HepG2 (cell line): Measurements from ENCODE around the gene GDI1. TPM values are rescaled to one million over a fixed set of nuclear protein-coding genes. Genes with fewer than 3 reads are reported as not detected.

ENCODE experiments used
- GTF3A ChIP-seq: sonication (generic); formaldehyde crosslinking; conservative IDR thresholded peaks from 2 replicates; pipeline ENCODE4 v1.4.0; 2020; ENCODE audit warnings: mild to moderate bottlenecking, missing genetic modification reagents
- KDM1A ChIP-seq: IDR thresholded peaks from 2 replicates; pipeline ENCODE4 v1.6.1; 2016; ENCODE audit warnings: missing compliant biosample characterization
- MED1 ChIP-seq: sonication (generic); formaldehyde crosslinking; IDR thresholded peaks from 2 replicates; pipeline ENCODE4 v1.4.0; 2020; ENCODE audit warnings: missing genetic modification reagents
- RBFOX2 ChIP-seq: fragments of 200-400 bp; formaldehyde crosslinking; IDR thresholded peaks from 2 replicates; pipeline ENCODE4 v1.6.1; 2017; ENCODE audit warnings: low read depth, mild to moderate bottlenecking, low read length
- SMAD9 ChIP-seq: sonication (generic); formaldehyde crosslinking; IDR thresholded peaks from 2 replicates; pipeline ENCODE4 v1.5.1; 2020; ENCODE audit warnings: mild to moderate bottlenecking, missing genetic modification reagents
- SPEN ChIP-seq: sonication (generic); formaldehyde crosslinking; IDR thresholded peaks from 2 replicates; pipeline ENCODE4 v1.5.1; 2020; ENCODE audit warnings: low read depth, mild to moderate bottlenecking, missing genetic modification reagents
- ZFY ChIP-seq: sonication (generic); formaldehyde crosslinking; IDR thresholded peaks from 2 replicates; pipeline ENCODE4 v1.4.0; 2020; ENCODE audit warnings: missing genetic modification reagents
- ZMYM4 ChIP-seq: sonication (generic); formaldehyde crosslinking; IDR thresholded peaks from 2 replicates; pipeline ENCODE4 v1.8.1; 2023; ENCODE audit warnings: mild to moderate bottlenecking, missing genetic modification reagents
- ZNF772 ChIP-seq: sonication (generic); formaldehyde crosslinking; IDR thresholded peaks from 2 replicates; pipeline ENCODE4 v1.5.0; 2020; ENCODE audit warnings: mild to moderate bottlenecking, missing genetic modification reagents
- polyA plus RNA-seq, 8 experiments: library from polyadenylated mRNA; depleted of rRNA in 3 of 8; stranded (reverse) in 7 of 8; unstranded in 1 of 8; fragments of >200 nt; fragmentation: Illumina TruSeq in 4 of 8; extraction: Trizol in 4 of 8; gene quantifications; 2 replicates each; pipeline versions ENCODE4 v1.2.1 to v1.2.3, GENCODE V29; 2011 to 2016; ENCODE audit warnings: low read depth in 4 of 8, missing spikeins in 1 of 8, mixed read lengths in 1 of 8; ENCODE audit not compliant: insufficient read depth in 1 of 8
- total RNA-seq, 5 experiments: library from RNA; depleted of rRNA; stranded (reverse); fragments of >200 nt; fragmentation: Illumina TruSeq; extraction: Trizol; gene quantifications; 2 replicates each; pipeline ENCODE4 v1.2.3, GENCODE V29; 2016; ENCODE audit warnings: low read depth in 1 of 5
- TF ChIP-seq, protein P1 (sequence below): sonication (generic); formaldehyde crosslinking; IDR thresholded peaks from 2 replicates; pipeline ENCODE4 v1.5.0; 2020; ENCODE audit warnings: mild to moderate bottlenecking, missing genetic modification reagents, borderline replicate concordance
- TF ChIP-seq, protein P2 (sequence below): sonication (generic); formaldehyde crosslinking; IDR thresholded peaks from 2 replicates; pipeline ENCODE4 v1.8.1; 2023; ENCODE audit warnings: mild to moderate bottlenecking, missing genetic modification reagents
- TF ChIP-seq, protein P3 (sequence below): sonication (generic); formaldehyde crosslinking; IDR thresholded peaks from 2 replicates; pipeline ENCODE4 v1.5.1; 2020; ENCODE audit warnings: mild to moderate bottlenecking, missing genetic modification reagents, moderate library complexity
- TF ChIP-seq, protein P4 (sequence below): IDR thresholded peaks from 2 replicates; pipeline ENCODE4 v1.6.1; 2016; ENCODE audit warnings: mild to moderate bottlenecking
- TF ChIP-seq, protein P5 (sequence below): sonication (generic); IDR thresholded peaks from 2 replicates; pipeline ENCODE4 v1.6.1; 2016; ENCODE audit warnings: low read depth, borderline replicate concordance
- TF ChIP-seq, protein P6 (sequence below): sonication (generic); formaldehyde crosslinking; IDR thresholded peaks from 2 replicates; pipeline ENCODE4 v1.5.1; 2020; ENCODE audit warnings: missing genetic modification reagents, mild to moderate bottlenecking, borderline replicate concordance

The GDI1 gene
- total and polyA plus RNA-seq, 2 of the 13 experiments (the other 11 are each of a cell fraction or from before 2014, with no cell fraction given), result 17.4 to 105 TPM

DNA sequence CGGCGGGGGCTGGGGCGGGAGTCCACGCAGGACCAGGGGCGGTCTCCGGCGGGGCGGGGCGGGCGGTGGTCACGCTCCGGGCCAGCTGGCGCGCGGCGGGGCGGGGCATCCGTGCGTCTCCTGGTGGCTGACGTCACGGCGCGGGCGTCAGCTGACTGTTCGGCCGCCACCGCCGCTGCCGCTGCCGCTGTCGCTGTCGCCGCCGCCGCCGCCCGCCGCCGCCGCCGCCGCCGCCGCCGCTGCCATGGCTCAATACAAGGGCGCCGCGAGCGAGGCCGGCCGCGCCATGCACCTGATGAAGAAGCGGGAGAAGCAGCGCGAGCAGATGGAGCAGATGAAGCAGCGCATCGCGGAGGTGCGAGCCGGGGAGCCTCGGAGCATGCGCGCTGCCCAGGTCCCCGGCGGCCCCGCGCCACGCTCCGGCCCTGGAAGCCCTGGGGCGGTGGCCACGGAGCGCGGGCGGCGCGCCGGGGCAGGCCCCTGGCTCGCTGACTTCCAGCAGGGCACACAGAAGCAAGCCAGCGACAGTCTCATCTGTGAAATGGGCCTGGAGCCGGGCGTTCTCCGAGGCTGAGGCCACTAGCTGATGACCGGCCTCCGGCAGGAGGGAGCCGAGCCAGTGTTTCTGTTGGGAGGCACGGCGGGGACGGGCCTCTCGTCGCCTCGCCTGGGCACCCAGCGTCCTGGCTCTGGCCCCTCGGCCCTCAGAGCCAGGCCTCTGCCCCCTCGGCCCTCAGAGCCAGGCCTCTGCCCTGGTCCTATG is 7.2 kb downstream of the GDI1 start, which contains the start of gene FAM50A (continued):
- TF ChIP-seq, protein P1, sequence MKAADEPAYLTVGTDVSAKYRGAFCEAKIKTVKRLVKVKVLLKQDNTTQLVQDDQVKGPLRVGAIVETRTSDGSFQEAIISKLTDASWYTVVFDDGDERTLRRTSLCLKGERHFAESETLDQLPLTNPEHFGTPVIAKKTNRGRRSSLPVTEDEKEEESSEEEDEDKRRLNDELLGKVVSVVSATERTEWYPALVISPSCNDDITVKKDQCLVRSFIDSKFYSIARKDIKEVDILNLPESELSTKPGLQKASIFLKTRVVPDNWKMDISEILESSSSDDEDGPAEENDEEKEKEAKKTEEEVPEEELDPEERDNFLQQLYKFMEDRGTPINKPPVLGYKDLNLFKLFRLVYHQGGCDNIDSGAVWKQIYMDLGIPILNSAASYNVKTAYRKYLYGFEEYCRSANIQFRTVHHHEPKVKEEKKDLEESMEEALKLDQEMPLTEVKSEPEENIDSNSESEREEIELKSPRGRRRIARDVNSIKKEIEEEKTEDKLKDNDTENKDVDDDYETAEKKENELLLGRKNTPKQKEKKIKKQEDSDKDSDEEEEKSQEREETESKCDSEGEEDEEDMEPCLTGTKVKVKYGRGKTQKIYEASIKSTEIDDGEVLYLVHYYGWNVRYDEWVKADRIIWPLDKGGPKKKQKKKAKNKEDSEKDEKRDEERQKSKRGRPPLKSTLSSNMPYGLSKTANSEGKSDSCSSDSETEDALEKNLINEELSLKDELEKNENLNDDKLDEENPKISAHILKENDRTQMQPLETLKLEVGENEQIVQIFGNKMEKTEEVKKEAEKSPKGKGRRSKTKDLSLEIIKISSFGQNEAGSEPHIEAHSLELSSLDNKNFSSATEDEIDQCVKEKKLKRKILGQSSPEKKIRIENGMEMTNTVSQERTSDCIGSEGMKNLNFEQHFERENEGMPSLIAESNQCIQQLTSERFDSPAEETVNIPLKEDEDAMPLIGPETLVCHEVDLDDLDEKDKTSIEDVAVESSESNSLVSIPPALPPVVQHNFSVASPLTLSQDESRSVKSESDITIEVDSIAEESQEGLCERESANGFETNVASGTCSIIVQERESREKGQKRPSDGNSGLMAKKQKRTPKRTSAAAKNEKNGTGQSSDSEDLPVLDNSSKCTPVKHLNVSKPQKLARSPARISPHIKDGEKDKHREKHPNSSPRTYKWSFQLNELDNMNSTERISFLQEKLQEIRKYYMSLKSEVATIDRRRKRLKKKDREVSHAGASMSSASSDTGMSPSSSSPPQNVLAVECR (CRISPR knock-in tag), result peak; percentile 13; the same call in 1 of the 2 replicates
- no peak for TF ChIP-seq ZMYM4 (CRISPR knock-in tag)
- no peak for TF ChIP-seq SPEN (CRISPR knock-in tag)
- TF ChIP-seq, protein P2, sequence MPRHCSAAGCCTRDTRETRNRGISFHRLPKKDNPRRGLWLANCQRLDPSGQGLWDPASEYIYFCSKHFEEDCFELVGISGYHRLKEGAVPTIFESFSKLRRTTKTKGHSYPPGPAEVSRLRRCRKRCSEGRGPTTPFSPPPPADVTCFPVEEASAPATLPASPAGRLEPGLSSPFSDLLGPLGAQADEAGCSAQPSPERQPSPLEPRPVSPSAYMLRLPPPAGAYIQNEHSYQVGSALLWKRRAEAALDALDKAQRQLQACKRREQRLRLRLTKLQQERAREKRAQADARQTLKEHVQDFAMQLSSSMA (CRISPR knock-in tag), result no peak
- TF ChIP-seq, protein P3, sequence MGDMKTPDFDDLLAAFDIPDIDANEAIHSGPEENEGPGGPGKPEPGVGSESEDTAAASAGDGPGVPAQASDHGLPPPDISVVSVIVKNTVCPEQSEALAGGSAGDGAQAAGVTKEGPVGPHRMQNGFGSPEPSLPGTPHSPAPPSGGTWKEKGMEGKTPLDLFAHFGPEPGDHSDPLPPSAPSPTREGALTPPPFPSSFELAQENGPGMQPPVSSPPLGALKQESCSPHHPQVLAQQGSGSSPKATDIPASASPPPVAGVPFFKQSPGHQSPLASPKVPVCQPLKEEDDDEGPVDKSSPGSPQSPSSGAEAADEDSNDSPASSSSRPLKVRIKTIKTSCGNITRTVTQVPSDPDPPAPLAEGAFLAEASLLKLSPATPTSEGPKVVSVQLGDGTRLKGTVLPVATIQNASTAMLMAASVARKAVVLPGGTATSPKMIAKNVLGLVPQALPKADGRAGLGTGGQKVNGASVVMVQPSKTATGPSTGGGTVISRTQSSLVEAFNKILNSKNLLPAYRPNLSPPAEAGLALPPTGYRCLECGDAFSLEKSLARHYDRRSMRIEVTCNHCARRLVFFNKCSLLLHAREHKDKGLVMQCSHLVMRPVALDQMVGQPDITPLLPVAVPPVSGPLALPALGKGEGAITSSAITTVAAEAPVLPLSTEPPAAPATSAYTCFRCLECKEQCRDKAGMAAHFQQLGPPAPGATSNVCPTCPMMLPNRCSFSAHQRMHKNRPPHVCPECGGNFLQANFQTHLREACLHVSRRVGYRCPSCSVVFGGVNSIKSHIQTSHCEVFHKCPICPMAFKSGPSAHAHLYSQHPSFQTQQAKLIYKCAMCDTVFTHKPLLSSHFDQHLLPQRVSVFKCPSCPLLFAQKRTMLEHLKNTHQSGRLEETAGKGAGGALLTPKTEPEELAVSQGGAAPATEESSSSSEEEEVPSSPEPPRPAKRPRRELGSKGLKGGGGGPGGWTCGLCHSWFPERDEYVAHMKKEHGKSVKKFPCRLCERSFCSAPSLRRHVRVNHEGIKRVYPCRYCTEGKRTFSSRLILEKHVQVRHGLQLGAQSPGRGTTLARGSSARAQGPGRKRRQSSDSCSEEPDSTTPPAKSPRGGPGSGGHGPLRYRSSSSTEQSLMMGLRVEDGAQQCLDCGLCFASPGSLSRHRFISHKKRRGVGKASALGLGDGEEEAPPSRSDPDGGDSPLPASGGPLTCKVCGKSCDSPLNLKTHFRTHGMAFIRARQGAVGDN, result peak; percentile 76
- TF ChIP-seq, protein P4, sequence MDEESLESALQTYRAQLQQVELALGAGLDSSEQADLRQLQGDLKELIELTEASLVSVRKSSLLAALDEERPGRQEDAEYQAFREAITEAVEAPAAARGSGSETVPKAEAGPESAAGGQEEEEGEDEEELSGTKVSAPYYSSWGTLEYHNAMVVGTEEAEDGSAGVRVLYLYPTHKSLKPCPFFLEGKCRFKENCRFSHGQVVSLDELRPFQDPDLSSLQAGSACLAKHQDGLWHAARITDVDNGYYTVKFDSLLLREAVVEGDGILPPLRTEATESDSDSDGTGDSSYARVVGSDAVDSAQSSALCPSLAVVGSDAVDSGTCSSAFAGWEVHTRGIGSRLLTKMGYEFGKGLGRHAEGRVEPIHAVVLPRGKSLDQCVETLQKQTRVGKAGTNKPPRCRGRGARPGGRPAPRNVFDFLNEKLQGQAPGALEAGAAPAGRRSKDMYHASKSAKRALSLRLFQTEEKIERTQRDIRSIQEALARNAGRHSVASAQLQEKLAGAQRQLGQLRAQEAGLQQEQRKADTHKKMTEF (CRISPR knock-in tag), result 0 out of 2 replicates have a peak, but pooled peaks have one; percentile 23
- TF ChIP-seq SMAD9 (CRISPR knock-in tag), result no peak
- TF ChIP-seq ZFY (CRISPR knock-in tag), result peak; percentile 71
- TF ChIP-seq, protein P5, sequence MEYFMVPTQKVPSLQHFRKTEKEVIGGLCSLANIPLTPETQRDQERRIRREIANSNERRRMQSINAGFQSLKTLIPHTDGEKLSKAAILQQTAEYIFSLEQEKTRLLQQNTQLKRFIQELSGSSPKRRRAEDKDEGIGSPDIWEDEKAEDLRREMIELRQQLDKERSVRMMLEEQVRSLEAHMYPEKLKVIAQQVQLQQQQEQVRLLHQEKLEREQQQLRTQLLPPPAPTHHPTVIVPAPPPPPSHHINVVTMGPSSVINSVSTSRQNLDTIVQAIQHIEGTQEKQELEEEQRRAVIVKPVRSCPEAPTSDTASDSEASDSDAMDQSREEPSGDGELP, result peak; percentile 61; the same call in 1 of the 2 replicates
- peak; percentile 39; the same call in 1 of the 2 replicates for TF ChIP-seq RBFOX2
- TF ChIP-seq KDM1A (CRISPR knock-in tag), result no peak
- TF ChIP-seq ZNF772, result 0 out of 2 replicates have a peak, but pooled peaks have one; percentile 40
- TF ChIP-seq, protein P6, sequence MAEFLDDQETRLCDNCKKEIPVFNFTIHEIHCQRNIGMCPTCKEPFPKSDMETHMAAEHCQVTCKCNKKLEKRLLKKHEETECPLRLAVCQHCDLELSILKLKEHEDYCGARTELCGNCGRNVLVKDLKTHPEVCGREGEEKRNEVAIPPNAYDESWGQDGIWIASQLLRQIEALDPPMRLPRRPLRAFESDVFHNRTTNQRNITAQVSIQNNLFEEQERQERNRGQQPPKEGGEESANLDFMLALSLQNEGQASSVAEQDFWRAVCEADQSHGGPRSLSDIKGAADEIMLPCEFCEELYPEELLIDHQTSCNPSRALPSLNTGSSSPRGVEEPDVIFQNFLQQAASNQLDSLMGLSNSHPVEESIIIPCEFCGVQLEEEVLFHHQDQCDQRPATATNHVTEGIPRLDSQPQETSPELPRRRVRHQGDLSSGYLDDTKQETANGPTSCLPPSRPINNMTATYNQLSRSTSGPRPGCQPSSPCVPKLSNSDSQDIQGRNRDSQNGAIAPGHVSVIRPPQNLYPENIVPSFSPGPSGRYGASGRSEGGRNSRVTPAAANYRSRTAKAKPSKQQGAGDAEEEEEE (CRISPR knock-in tag), result no peak
- TF ChIP-seq MED1, result no peak
- no peak for TF ChIP-seq GTF3A (CRISPR knock-in tag)
